HG02759 (cell line): ENCODE data around the gene CDKN1A.

Source experiments
- ATAC-seq: cut with Tn5 transposase; IDR thresholded peaks from one replicate; pipeline ENCODE4 v1.9.1; 2021; ENCODE audit warnings: mild to moderate bottlenecking, moderate library complexity; ENCODE audit not compliant: unreplicated experiment

The CDKN1A gene

DNA sequence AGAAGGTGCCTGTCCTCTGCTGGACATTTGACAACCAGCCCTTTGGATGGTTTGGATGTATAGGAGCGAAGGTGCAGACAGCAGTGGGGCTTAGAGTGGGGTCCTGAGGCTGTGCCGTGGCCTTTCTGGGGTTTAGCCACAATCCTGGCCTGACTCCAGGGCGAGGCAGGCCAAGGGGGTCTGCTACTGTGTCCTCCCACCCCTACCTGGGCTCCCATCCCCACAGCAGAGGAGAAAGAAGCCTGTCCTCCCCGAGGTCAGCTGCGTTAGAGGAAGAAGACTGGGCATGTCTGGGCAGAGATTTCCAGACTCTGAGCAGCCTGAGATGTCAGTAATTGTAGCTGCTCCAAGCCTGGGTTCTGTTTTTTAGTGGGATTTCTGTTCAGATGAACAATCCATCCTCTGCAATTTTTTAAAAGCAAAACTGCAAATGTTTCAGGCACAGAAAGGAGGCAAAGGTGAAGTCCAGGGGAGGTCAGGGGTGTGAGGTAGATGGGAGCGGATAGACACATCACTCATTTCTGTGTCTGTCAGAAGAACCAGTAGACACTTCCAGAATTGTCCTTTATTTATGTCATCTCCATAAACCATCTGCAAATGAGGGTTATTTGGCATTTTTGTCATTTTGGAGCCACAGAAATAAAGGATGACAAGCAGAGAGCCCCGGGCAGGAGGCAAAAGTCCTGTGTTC lies 1.3 kb upstream of the CDKN1A start:
- ATAC-seq: no peak

DNA sequence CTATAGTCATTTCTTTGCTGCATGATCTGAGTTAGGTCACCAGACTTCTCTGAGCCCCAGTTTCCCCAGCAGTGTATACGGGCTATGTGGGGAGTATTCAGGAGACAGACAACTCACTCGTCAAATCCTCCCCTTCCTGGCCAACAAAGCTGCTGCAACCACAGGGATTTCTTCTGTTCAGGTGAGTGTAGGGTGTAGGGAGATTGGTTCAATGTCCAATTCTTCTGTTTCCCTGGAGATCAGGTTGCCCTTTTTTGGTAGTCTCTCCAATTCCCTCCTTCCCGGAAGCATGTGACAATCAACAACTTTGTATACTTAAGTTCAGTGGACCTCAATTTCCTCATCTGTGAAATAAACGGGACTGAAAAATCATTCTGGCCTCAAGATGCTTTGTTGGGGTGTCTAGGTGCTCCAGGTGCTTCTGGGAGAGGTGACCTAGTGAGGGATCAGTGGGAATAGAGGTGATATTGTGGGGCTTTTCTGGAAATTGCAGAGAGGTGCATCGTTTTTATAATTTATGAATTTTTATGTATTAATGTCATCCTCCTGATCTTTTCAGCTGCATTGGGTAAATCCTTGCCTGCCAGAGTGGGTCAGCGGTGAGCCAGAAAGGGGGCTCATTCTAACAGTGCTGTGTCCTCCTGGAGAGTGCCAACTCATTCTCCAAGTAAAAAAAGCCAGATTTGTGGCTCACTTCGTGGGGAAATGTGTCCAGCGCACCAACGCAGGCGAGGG lies 594 bp upstream of the CDKN1A start:
- ATAC-seq: no peak

DNA sequence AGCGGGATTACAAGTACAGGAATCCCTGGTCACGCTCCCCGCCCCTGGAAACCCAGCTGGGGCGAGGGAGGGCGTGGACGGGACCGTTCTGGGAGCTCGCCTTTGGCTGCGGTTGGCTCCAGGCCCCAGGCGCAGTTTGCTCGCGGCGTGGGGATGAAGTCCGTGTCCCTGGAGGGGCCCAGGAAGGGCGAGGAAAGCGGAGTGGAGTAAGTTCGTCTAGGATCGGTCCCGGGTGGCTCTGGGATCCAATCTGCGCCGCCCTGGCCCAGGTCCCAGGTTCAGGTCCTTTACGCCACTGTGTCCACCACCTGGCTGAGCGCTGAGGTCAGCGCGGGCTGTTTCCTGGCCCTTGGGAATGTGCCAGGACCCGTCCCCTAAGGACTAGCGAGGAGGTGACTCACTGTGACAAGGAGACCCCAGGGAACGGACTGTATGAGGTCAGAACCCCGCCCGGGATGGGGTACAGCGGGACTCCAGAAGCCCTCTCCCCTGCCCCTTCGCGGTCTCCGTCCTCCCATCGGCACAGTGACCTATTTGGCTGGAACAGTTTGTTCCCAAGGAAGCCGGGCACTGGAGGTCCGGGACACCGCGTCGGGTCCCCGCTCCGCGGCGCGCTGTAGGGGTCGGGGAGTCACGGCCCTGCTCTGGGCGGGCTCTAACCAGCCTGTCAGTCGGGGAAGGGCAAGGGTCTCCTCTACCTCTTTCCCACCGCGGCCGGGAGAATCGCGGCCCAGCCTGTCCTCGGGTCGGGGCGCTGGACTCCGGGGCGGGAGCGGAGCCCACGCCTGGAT lies 724 bp downstream of the CDKN1A start:
- no peak for ATAC-seq

DNA sequence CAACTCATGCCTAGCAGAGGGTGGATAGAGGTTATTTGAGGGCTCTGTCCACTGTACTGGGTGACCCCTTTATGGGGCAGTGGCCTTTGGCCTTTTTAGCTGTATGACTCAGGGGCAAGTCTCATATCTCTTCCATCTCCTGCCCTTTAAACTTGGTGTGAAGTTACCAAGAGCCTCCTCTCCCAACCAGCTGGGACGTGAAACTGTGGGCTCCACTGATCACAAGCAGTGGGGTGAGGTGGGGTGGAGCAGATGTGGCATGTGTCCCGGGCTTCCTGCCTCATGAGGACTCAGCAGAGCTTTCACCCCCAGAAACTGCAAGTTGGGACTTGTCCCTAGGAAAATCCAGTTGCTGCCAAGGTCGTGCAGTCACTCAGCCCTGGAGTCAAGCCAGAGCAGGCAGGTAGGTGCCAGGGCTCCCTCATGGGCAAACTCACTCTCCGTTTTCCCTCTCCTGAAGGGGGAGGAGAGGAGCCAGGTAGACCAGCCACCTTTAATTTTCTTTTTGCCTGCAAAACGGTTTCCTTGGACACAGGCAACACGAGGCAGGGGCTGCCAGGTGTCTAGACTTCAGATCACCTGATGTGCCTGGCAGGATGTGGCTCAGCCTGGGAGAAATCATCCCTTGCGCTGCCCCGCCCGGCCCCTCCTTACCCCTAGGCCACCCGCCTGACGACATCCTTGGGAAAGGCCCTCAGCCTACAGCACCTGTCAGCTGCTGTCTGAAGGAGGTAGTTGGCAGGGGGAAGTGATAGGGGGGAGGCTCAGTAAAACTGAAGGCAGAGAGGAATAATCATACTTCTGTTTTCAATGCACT lies 4.0 kb downstream of the CDKN1A start:
- ATAC-seq: peak; percentile 34

DNA sequence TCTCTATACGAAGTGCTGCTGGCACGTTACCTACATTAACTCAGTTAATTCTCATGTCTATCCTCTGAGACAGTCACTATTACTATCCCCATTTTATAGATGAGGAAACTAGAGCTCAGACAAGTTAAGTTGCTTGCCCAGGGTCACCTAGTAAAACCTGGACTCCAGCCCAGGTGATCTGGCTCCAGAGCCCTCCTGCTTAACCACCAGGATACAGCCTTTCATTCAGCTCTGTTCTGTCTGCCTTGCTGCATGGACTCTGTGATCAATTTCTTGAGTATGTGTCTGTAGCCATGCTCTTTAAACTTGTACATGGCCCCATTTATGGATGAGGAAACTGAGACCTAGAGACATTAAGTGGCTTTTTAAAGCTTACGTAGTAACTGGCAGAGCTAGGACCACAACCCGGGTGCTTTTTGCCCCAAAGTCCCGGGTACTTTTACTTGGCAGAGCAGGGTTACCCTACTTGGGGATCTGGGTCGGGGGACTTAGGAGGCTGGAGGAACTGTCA lies 4.7 kb downstream of the CDKN1A start:
- ATAC-seq: no peak

DNA sequence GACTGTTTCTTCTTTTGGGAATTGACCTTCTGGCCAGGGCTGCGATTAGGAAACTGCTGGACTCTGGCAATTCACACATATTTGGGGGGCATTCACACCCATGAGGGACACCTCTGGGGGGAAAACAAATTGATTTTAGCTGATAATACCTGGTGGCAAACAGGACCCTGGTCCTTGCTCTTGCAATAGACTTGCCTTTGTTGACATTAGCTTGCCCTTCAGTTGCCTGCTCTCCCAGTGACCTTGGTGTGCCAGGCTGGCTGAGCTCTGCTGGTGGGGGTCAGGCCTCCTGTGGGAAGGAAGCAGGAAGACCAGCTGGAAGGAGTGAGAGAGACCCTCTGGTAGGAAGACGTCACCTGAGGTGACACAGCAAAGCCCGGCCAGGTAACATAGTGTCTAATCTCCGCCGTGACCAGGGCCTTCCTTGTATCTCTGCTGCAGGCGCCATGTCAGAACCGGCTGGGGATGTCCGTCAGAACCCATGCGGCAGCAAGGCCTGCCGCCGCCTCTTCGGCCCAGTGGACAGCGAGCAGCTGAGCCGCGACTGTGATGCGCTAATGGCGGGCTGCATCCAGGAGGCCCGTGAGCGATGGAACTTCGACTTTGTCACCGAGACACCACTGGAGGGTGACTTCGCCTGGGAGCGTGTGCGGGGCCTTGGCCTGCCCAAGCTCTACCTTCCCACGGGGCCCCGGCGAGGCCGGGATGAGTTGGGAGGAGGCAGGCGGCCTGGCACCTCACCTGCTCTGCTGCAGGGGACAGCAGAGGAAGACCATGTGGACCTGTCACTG lies 5.3 kb downstream of the CDKN1A start:
- ATAC-seq: no peak

DNA sequence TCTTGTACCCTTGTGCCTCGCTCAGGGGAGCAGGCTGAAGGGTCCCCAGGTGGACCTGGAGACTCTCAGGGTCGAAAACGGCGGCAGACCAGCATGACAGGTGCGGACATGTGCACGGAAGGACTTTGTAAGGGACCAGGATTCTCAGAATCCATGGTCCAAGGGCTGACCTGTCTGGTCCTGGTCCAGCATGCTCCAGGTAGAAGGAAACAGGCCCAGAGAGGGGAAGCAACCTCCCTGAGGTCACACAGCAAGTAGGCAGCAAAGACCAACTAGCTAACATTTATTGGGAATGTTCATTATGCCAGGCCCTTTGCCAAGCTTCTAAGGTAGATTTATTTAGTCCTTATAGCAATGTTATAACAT lies 5.9 kb downstream of the CDKN1A start:
- ATAC-seq: no peak

DNA sequence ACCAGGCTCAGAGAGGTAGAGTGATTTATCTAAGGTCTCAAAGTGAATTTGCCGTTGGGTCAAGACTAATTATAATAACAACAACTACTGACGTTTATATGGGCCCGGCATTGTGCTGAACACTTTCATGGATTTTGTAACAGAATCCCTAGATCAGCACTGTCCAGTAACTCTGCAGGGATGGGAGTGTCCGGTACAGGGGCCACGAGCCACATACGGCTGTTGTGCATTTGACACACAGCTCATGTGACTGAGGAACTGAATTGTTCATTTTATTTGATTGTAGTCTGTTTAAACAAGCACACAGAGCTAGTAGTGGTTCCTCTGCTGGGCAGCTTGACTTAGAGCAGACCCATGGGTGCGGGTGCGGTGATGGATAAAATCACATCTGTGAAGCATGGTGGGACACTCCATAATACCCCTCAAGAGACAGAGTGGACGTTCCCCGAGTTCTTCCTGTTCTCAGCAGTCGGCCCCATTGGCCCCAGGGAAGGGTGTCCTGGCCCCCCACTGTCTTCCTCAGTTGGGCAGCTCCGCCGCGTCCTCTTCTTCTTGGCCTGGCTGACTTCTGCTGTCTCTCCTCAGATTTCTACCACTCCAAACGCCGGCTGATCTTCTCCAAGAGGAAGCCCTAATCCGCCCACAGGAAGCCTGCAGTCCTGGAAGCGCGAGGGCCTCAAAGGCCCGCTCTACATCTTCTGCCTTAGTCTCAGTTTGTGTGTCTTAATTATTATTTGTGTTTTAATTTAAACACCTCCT lies 6.8 kb downstream of the CDKN1A start:
- ATAC-seq: no peak

DNA sequence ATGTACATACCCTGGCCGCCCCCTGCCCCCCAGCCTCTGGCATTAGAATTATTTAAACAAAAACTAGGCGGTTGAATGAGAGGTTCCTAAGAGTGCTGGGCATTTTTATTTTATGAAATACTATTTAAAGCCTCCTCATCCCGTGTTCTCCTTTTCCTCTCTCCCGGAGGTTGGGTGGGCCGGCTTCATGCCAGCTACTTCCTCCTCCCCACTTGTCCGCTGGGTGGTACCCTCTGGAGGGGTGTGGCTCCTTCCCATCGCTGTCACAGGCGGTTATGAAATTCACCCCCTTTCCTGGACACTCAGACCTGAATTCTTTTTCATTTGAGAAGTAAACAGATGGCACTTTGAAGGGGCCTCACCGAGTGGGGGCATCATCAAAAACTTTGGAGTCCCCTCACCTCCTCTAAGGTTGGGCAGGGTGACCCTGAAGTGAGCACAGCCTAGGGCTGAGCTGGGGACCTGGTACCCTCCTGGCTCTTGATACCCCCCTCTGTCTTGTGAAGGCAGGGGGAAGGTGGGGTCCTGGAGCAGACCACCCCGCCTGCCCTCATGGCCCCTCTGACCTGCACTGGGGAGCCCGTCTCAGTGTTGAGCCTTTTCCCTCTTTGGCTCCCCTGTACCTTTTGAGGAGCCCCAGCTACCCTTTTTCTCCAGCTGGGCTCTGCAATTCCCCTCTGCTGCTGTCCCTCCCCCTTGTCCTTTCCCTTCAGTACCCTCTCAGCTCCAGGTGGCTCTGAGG lies 7.6 kb downstream of the CDKN1A start:
- no peak for ATAC-seq

DNA sequence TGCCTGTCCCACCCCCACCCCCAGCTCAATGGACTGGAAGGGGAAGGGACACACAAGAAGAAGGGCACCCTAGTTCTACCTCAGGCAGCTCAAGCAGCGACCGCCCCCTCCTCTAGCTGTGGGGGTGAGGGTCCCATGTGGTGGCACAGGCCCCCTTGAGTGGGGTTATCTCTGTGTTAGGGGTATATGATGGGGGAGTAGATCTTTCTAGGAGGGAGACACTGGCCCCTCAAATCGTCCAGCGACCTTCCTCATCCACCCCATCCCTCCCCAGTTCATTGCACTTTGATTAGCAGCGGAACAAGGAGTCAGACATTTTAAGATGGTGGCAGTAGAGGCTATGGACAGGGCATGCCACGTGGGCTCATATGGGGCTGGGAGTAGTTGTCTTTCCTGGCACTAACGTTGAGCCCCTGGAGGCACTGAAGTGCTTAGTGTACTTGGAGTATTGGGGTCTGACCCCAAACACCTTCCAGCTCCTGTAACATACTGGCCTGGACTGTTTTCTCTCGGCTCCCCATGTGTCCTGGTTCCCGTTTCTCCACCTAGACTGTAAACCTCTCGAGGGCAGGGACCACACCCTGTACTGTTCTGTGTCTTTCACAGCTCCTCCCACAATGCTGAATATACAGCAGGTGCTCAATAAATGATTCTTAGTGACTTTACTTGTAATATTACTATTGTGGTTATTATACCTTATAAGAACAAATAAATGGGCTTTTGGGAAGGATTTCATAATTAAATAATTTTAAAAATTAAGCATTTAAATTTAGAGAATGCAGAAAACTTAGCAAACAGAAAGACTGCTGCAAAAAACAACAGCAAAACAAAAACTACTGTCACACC lies 8.4 kb downstream of the CDKN1A start:
- no peak for ATAC-seq

DNA sequence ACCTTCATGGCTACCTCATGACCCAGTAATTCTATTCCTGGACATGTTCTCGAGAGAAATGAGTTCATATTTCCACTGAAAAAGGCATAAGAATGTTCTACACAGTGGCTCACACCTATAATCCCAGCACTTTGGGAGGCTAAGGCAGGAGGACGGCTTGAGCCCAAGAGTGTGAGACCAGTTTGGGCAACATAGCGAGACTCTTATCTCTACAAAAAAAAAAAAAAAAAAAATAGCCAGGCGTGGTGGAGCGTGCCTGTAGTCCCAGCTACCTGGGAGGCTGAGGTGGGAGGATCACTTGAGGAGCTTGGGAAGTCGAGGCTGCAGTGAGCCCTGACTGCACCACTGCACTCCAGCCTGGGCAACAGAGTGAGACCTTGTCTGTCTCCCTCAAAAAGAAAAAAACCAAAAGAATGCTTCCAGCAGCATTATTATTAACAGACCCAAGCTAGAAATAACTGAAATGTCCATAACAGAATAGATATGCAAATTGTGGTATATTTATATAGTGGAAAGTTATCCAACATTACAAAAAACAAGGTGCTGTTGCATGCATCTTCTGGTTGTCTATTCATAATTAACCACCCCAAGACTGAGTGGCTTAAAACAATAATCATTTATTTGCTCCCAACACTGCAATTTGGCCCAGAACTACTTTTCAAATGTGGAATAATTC lies 9.7 kb downstream of the CDKN1A start:
- ATAC-seq: no peak

DNA sequence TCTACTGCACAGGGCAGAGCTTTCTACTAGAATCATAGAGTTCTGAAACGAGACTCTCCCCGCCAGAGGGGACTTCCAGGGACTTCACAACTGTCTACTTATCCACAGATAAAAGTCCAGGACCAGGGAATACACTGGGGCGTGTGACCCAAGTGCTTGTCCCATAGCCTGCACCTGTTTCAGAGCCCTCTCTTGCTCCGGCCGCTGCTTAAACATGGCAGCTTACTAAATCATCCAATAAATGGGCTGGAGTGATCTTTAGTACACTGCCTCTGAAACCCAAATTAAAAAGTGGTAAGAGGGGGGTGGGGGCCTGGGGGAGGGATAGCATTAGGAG lies 10.2 kb downstream of the CDKN1A start:
- ATAC-seq: no peak

DNA sequence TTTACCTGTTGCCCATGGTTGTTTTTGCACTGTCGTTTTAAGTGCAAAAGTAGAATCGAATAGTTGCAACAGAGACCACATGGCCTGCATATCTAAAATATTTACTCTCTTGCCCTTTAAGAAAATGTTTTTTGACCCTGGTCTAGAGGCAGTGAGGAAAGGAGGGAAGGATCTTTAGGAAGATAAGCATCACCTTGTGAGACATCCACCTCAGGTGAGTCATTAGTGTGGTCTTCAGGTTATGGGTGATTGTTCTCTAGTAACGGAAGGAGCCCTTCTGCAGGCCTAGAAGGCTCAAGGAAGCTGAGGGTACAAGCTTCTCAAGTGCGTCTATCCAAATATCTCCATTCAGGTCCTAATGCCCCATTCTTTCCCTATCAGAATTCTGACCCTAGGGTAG lies 12.5 kb downstream of the CDKN1A start:
- ATAC-seq: no peak

DNA sequence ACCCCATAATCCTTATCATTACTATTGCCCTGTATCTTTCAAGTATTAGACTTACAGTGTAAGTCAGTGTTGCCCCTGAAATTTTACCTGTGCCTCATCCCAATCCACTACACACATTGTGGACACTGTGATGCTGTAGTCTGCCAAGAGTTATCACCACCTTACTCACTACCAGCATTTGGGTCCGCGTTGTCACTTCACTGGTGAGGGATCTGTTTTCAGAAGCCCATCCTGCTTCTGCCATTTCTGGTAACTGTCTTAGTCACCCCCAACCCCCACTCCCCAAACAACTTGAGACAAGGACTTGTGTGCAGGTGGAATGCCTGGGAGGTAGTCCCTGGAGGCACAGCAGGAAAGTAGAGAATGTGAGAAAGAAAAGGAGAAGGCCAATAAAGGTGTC lies 13.1 kb downstream of the CDKN1A start:
- ATAC-seq: no peak

DNA sequence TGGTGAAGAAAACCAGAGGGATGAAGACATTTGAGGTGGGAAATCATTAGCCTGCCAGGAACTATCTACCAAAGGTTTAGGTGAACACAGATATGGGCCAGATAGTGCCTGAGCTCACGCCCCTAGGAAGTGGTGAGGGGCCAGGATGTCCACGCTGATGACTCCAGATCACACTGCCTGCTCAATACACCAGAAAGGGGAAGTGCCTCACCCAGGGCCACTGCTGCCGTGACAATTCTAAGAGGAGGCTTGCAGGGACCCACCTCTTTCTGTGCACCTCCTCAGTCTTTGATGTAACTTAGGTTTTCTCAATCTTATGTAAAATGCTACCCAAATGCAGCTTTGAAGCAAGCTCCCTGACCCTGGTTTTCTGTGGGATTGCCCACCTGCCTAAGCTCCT lies 13.7 kb downstream of the CDKN1A start:
- peak; percentile 72 for ATAC-seq

DNA sequence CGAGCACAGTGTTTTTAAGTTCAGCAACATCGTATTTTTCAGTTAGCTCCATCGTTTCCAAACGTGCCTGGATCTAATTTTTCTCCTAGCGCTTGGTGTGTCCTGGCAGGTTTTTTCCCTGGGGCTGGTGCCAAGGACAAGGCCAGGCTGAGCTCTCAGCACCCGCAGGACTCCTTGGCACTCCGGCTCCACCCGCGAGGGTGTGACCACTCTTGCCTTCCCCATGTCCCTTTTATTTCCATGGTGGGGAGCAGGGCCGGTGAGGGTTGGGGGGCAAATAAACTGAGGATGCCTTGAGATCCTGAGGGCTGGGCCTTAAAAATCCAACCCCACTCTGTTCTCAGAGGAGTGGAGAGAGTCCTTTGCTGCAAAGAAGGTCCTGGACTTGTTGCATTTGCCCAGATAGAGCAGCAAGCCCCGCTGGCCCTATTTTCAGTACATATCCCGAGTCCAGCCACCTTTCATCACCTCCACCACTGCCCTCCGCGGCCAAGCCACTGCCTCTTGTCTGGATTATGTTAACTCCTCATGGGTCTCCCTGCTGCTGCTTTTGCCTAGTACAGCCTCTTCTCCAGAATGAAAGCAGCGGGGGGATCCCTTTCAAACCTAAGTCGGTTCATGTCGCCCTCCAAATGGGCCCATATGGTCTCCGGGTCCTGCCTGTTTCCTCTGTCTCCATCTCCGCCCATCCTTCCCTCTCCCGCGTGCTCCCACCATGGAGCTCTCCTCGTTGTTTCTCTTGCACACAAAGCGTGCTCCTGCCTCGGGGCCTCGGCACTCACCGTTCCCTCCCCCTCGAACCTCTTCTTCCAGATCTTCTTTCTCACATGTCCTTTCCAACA lies 14.6 kb downstream of the CDKN1A start:
- no peak for ATAC-seq
